SU-DHL-6 (cell line): Measurements from ENCODE around the gene C1orf116.

Experiments used
- EZH2phosphoT487 ChIP-seq: fragments of 200-600 bp; sonication (generic), shearing (Covaris generic); conservative IDR thresholded peaks from 2 replicates; pipeline ENCODE4 v1.6.1; 2018; ENCODE audit warnings: mild to moderate bottlenecking, antibody characterized with exemption, low read length, moderate library complexity, mixed read lengths
- TF ChIP-seq, protein P1 (sequence below): fragments of 200-600 bp; sonication (generic); IDR thresholded peaks from one replicate; pipeline ENCODE4 v1.5.1; 2017; ENCODE audit warnings: antibody characterized with exemption, mild to moderate bottlenecking, low read length, moderate library complexity; ENCODE audit not compliant: insufficient read depth, poor library complexity, severe bottlenecking

DNA sequence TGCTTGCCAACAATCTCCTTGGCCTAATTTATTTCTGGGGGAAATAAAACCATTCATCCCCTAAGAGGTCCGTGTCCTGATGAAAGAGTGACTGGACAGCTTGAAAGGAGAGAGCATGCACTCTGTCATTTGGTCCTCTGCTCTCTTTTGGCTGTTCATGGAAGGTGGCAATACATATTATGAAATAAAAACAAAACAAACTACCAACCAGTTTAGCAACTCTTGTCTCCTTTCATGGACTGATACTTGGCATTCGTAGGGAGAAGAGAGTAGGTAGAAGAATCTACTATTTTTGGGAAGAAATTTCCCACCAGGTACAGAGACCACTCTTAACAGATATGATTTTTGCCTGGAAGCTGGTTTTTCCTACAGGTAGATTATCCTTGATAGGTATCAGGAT is 746 bp upstream of the C1orf116 start:
- TF ChIP-seq, protein P1, sequence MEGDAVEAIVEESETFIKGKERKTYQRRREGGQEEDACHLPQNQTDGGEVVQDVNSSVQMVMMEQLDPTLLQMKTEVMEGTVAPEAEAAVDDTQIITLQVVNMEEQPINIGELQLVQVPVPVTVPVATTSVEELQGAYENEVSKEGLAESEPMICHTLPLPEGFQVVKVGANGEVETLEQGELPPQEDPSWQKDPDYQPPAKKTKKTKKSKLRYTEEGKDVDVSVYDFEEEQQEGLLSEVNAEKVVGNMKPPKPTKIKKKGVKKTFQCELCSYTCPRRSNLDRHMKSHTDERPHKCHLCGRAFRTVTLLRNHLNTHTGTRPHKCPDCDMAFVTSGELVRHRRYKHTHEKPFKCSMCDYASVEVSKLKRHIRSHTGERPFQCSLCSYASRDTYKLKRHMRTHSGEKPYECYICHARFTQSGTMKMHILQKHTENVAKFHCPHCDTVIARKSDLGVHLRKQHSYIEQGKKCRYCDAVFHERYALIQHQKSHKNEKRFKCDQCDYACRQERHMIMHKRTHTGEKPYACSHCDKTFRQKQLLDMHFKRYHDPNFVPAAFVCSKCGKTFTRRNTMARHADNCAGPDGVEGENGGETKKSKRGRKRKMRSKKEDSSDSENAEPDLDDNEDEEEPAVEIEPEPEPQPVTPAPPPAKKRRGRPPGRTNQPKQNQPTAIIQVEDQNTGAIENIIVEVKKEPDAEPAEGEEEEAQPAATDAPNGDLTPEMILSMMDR = no peak
- no peak for TF ChIP-seq EZH2phosphoT487
